HG03039 (cell line): ENCODE data around the gene OR8D1.
"Not testable (repeated sequence)": the region's sequence is repeated elsewhere in the genome, so short reads cannot be mapped to it uniquely, and the experiment has no call there.

Experiments used
- ATAC-seq: cut with Tn5 transposase; IDR thresholded peaks from one replicate; pipeline ENCODE4 v1.9.1; 2021; ENCODE audit warnings: mild to moderate bottlenecking, moderate library complexity; ENCODE audit not compliant: unreplicated experiment

OR8D1 gene

DNA sequence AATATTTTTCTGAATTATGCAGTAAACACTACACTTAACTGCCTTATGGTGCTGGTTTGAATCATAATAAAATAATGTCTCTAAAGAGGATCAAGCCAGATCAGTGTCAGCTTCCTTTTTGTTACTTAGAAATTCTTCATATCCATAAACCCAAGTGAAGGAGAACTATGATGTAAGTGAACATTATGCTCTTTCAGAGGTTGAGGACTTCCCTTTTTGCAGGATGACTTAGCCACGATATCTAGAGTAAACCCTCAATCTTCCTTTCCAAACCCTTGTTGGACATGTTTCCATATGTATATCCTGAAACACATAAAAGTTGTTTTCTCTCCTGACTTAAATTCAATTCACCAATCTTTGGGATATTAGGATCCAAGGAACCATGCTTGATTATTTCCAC, 19.1 kb downstream of the OR8D1 start:
- no peak for ATAC-seq

DNA sequence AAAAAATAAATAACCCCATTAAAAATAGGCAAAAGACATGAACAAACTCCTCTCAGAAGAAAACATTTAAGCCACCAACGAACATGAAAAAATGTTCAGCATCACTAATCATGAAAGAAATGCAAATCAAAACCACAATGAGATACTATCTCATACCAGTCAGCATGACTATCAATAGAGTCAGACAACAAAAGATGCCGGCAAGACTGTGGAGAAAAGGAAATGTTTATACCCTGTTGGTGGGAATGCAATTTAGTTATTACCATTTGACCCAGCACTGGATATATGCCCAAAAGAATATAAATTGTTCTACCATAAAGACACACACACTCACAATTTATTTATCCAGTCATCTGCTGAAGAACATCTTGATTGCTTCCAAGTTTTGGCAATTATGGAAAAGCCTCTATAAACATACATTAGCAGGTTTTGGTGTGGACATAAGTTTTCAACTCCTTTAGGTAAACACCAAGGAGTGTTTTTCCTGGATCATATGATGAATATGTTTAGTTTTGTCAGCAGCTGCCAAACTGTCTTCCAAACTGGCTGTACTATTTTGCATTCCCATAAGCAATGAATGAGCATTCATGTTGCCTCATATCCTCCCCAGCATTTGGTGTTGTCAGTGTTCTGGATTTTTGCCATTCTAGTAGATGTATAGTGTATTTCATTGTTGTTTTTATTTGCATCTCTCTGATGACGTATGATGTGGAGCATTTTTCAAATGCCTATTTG, 28.0 kb downstream of the OR8D1 start:
- ATAC-seq, result no peak

DNA sequence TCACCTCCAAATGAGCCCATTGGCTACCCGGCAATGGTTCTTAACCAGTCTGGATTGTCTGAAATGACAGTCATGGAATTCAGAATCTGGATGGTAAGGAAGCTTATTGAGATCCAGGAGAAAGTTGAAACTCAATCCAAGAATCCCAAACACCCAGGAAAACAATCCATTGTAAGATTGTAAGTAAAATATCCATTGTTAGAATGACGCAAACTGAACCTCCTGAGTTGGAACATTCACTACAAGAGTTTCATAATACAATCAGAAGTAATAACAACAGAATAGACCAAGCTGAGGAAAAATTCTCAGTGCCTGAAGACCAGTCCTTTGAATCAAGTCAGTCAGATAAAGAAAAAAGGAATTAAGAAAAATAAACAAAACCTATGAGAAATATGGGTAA, 35.5 kb downstream of the OR8D1 start:
- no peak for ATAC-seq

GRCh38 chr11:124277804-124278203, 35.9 kb downstream of the OR8D1 start:
- ATAC-seq, result no peak

- no peak for ATAC-seq
Observed at GRCh38 chr11:124277207-124277606, 36.5 kb downstream of the OR8D1 start.

DNA sequence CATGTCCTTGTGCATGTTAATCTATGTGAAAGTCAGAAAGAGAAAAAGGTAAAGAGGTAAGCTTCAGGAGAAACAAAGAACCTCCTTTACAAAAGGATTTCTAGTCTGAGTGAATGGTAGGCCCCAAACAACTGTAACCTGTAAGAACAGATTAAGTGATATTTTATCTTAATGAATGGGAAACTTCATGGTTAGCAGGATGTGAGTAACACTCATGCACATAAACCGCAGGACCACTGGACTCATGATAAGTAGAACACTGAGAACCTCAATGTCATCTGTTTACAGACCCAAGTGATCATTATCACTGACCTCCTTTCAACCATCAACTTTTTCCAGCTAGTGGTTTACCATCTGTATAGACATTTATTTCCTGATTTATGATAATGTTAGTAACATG, 37.7 kb downstream of the OR8D1 start:
- ATAC-seq, result no peak

- ATAC-seq, result no peak
Observed at GRCh38 chr11:124274000-124274399, 39.7 kb downstream of the OR8D1 start.

DNA sequence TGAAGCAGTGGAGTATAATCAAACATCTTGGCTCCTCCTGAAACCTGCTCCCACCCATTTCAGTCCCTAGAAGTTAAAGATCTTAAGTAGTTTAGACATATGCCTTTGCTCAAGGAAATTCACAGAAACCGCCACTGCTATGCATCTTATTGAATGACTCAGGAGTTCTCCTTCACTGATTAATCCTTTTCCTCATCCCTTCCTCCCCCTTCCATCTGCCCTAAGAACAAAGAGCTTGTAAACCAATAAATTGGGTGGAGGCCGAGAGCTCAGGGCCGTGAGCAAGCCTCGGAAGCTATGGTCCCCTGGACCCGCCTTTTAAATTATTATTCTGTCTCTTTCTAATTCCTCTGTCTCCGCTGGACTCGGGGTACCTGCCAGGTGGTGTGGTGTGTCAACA, 42.9 kb downstream of the OR8D1 start:
- ATAC-seq, result not testable (repeated sequence)

GRCh38 chr11:124265041-124265440, 48.7 kb downstream of the OR8D1 start:
- ATAC-seq, result not testable (repeated sequence)

GRCh38 chr11:124256076-124256475, 57.7 kb downstream of the OR8D1 start, which contains the start of gene OR8G5:
Gene OR8G5 (plus strand): TSS chr11:124256376. CDS start chr11:124264932, 8,556 bp downstream.
- ATAC-seq, result no peak
